ENCODE measurements around the gene FUT9.

The FUT9 gene

GRCh38 chr6:96058082-96058481 is 42.3 kb downstream of the FUT9 start:
- no peak overlapping the region for H3K4me3 ChIP-seq (ENCODE audit: low read depth, low read length)
- in situ Hi-C loops (cut with HindIII; ENCODE audit: low sequenced_read_pairs) = no loop called here
- no peak for DNase-seq (ENCODE audit: low read depth, low spot score)
- no peak for TF ChIP-seq CTCF (IDR thresholded peaks at IDR 0.05; ENCODE audit: low read depth, low read length)

DNA sequence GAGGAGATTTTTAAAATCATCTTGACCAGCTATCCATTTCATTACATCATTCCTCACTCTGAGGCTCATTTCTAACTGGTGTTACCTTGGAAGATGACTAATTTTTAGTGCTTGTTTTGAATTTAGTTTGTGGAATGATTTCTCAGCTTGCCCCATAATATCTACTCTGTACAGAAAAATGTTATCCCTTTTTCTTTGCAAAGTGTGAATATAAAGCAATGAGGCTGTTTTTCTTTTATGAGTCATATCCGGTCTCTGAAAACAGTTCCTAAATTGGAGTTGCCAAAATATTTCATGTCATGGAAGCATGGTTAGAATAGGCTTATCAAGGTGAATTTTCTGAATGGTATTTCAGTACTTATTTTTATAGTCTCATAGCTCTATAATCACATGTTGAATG is 43.8 kb downstream of the FUT9 start:
- no peak for TF ChIP-seq CTCF (IDR thresholded peaks at IDR 0.05; ENCODE audit: low read depth, low read length)
- peak; percentile 43 for DNase-seq (ENCODE audit: low read depth, low spot score)
- in situ Hi-C loops (cut with HindIII; ENCODE audit: low sequenced_read_pairs) = no loop called here
- H3K4me3 ChIP-seq (ENCODE audit: low read depth, low read length) = no peak overlapping the region

GRCh38 chr6:96060249-96060648 is 44.5 kb downstream of the FUT9 start:
- in situ Hi-C loops (cut with HindIII; ENCODE audit: low sequenced_read_pairs) = no loop called here

DNA sequence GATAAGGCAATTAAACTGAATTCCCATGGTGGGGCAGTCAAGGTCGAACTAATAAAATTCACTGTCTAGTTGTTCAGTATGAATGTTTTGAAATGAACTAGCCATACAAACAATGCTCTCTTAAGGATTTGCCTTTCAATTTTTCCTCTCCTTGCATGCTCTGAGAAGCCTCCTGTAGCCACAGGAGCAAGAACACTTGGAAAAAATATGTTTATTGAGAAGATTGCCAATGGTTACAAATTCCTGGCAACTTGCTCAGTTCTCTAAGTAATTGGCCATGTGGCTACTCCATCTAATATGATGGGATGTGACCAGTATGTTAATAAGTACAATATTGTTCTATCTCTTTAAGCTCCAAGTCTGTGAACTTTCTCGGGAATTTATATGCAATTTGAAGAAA is 49.4 kb downstream of the FUT9 start:
- in situ Hi-C loops (cut with HindIII; ENCODE audit: low sequenced_read_pairs) = no loop called here
- TF ChIP-seq CTCF (IDR thresholded peaks at IDR 0.05; ENCODE audit: low read depth, low read length) = no peak
- H3K4me3 ChIP-seq (ENCODE audit: low read depth, low read length) = no peak overlapping the region
- DNase-seq (ENCODE audit: low read depth, low spot score) = no peak

More at GRCh38 chr6:96060249-96060648, 44.5 kb downstream of the FUT9 start:
- no peak overlapping the region for H3K4me3 ChIP-seq (ENCODE audit: low read depth, low read length)
- no peak for TF ChIP-seq CTCF (IDR thresholded peaks at IDR 0.05; ENCODE audit: low read depth, low read length)
- no peak for DNase-seq (ENCODE audit: low read depth, low spot score)

GRCh38 chr6:96066376-96066775 is 50.6 kb downstream of the FUT9 start:
- in situ Hi-C loops (cut with HindIII; ENCODE audit: low sequenced_read_pairs) = no loop called here
- no peak for DNase-seq (ENCODE audit: low read depth, low spot score)
- H3K4me3 ChIP-seq (ENCODE audit: low read depth, low read length) = no peak overlapping the region
- no peak for TF ChIP-seq CTCF (IDR thresholded peaks at IDR 0.05; ENCODE audit: low read depth, low read length)

- H3K4me3 ChIP-seq (ENCODE audit: low read depth, low read length) = no peak overlapping the region
- DNase-seq (ENCODE audit: low read depth, low spot score) = no peak
- in situ Hi-C loops (cut with HindIII; ENCODE audit: low sequenced_read_pairs) = no loop called here
- TF ChIP-seq CTCF (IDR thresholded peaks at IDR 0.05; ENCODE audit: low read depth, low read length) = no peak
These were observed 57.8 kb downstream of the FUT9 start for GRCh38 chr6:96073555-96073954.

DNA sequence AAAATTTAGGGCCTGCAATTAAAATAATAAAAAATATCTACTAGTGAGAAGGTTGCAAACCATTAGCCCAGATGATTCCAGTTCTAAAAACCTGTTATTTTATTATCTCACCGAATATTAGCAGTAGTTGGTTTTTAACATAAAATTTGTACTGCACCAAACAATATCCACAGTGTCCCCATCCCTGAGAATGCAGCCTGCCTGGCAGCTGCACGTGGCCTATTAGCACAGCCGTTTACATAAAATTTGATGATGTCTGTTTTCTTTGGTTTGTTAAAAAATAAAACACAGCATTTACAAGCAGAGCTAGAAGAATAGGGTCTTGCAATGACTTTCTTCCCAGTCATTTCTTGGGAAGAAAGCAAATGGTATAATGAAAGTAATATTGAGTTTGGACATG is 58.2 kb downstream of the FUT9 start:
- no peak for DNase-seq (ENCODE audit: low read depth, low spot score)
- no peak overlapping the region for H3K4me3 ChIP-seq (ENCODE audit: low read depth, low read length)
- no peak for TF ChIP-seq CTCF (IDR thresholded peaks at IDR 0.05; ENCODE audit: low read depth, low read length)
- in situ Hi-C loops (cut with HindIII; ENCODE audit: low sequenced_read_pairs) = no loop called here
